Lung microvascular endothelial cell (primary cell): ENCODE data around the gene CKLF. TPM values are rescaled to one million over a fixed set of nuclear protein-coding genes. Genes with fewer than 3 reads are reported as not detected.

ENCODE experiments used
- DNase-seq, 2 donors: peaks; one replicate each; pipeline versions ENCODE4 v3.0.0 to v3.0.0-alpha.2; 2010; ENCODE audit warnings: low read depth in 2 of 2
- total RNA-seq: library from RNA; depleted of rRNA; stranded (reverse); fragments of >200 nt; gene quantifications from 2 replicates; pipeline ENCODE4 v1.2.1, GENCODE V29; 2014

The CKLF gene
- total RNA-seq, 1 donor from 2014 or later = 51.6 TPM

- DNase-seq = peak in 1 of 2 donors; percentile 28
These were observed 34.7 kb upstream of the CKLF start for GRCh38 chr16:66517586-66518263.

- DNase-seq = peak in 1 of 2 donors; percentile 42
These were observed 32.6 kb upstream of the CKLF start for GRCh38 chr16:66519482-66520373.

GRCh38 chr16:66520406-66521170 lies 31.8 kb upstream of the CKLF start:
- no peak for DNase-seq

GRCh38 chr16:66521252-66521713 lies 31.1 kb upstream of the CKLF start:
- DNase-seq = no peak

- DNase-seq = peak; percentile 47 to 61
These were observed 30.2 kb upstream of the CKLF start for GRCh38 chr16:66521951-66522771.

- DNase-seq = no peak
These were observed 29.4 kb upstream of the CKLF start for GRCh38 chr16:66522816-66523590.

GRCh38 chr16:66523861-66524354 lies 28.5 kb upstream of the CKLF start:
- peak; percentile 28 to 61 for DNase-seq

- peak in 1 of 2 donors; percentile 22 for DNase-seq
These were observed 27.7 kb upstream of the CKLF start for GRCh38 chr16:66524601-66525164.

- peak in 1 of 2 donors; percentile 45 for DNase-seq
These were observed 26.8 kb upstream of the CKLF start for GRCh38 chr16:66525396-66526180.

GRCh38 chr16:66528294-66528693 lies 24.1 kb upstream of the CKLF start:
- no peak for DNase-seq

- no peak for DNase-seq
These were observed 22.9 kb upstream of the CKLF start for GRCh38 chr16:66529475-66529874.

GRCh38 chr16:66534376-66534799 lies 18.0 kb upstream of the CKLF start:
- DNase-seq = no peak

GRCh38 chr16:66536525-66536924 lies 15.9 kb upstream of the CKLF start:
- DNase-seq = no peak

GRCh38 chr16:66537236-66537635 lies 15.1 kb upstream of the CKLF start:
- DNase-seq = no peak

GRCh38 chr16:66538910-66539309 lies 13.5 kb upstream of the CKLF start:
- no peak for DNase-seq

GRCh38 chr16:66539623-66540469 lies 12.5 kb upstream of the CKLF start:
- peak in 1 of 2 donors; percentile 29 for DNase-seq

- DNase-seq = no peak
These were observed 10.7 kb upstream of the CKLF start for GRCh38 chr16:66541388-66542355.
